GM21515 (cell line): ENCODE data around the gene TIGD1.

Source experiments
- ATAC-seq: cut with Tn5 transposase; IDR thresholded peaks from one replicate; pipeline ENCODE4 v1.9.1; 2021; ENCODE audit not compliant: unreplicated experiment

TIGD1 gene

GRCh38 chr2:232550354-232551249 is at the start of gene TIGD1, which contains the start of gene EIF4E2:
TIGD1 (minus strand) TSS chr2:232550557; CDS start chr2:232549882, 675 bp downstream.
EIF4E2 (plus strand) TSS chr2:232550689; CDS start chr2:232550725, 36 bp downstream.
- ATAC-seq: peak; percentile 92

DNA sequence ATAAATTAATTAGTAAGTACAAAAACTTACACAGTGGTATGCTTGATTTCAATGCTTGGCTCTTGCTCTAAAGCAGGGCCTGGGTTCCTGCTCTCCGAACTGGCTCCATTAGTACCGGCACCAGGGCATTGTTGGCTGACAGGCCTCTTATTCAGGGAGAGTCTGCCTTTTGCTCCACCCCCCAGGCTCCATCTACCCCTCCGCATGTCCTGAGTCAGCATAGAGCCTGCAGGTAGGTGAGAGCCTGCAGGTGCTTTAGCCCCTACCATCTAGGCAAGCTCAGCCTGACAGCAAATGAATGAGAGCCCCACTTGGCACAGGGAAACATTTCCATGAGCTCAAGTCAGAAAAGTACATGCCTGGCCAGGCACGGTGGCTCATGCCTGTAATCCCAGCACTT is 47.9 kb upstream of the TIGD1 start:
- no peak for ATAC-seq

GRCh38 chr2:232597362-232598079 is 47.2 kb upstream of the TIGD1 start:
- no peak for ATAC-seq

- no peak for ATAC-seq
These were observed 43.6 kb upstream of the TIGD1 start for GRCh38 chr2:232593982-232594381.

GRCh38 chr2:232592772-232593395 is 42.5 kb upstream of the TIGD1 start:
- ATAC-seq: no peak

- ATAC-seq: no peak
These were observed 38.6 kb upstream of the TIGD1 start for GRCh38 chr2:232588680-232589585.

DNA sequence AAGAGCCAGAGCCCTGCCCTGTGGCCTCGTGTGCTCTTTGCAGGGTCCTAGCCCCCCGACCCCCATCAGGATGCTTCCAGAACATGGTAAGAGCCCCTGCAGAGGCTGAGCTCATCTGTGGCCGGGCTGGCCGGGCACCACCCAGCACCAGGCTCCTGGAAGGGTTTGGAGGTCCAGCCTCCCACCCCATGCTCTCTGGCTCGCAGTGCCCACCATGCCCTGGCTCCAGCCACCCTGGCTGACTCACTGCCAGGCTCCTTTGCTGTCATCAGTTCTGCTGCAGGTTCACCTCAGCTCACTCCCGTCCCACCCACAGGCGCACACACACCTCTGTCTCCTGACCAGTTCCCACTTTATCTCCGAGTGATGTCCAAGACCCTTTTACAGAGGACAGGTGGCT is 37.7 kb upstream of the TIGD1 start:
- ATAC-seq: no peak

- ATAC-seq: no peak
These were observed 37.2 kb upstream of the TIGD1 start for GRCh38 chr2:232587512-232587911.

DNA sequence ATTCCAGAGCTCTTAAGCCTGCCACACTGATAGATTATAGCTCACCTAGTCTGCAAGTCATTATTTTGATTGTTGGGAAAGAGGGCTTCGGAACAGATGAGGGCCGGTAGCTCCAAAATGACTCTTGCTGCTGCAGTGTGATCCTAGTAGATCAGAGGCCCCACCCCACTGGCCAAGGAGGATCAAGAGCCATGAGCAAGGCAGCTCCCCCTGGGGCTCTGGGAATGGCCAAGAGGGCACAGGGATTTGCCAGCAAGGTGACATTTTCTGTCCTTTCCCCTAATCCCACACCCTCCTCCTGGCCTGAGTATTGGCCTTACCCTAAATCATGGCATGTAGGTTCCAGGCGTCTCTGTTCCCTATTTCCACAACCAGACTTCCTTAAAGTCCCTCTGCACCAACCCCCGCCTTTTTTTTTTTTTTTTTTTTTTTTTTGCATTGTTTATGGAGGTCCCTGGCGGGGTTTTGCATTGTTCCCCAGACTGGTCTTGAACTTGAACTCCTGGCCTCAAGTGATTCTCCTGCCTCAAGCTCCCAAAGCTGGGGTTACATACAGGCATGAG is 36.7 kb upstream of the TIGD1 start:
- no peak for ATAC-seq

- ATAC-seq: no peak
These were observed 33.9 kb upstream of the TIGD1 start for GRCh38 chr2:232584238-232584637.

- ATAC-seq: no peak
These were observed 31.4 kb upstream of the TIGD1 start for GRCh38 chr2:232581725-232582124.

GRCh38 chr2:232580648-232580981 is 30.3 kb upstream of the TIGD1 start:
- no peak for ATAC-seq

- ATAC-seq: no peak
These were observed 28.3 kb upstream of the TIGD1 start for GRCh38 chr2:232578626-232579025.

GRCh38 chr2:232577841-232578240 is 27.5 kb upstream of the TIGD1 start:
- no peak for ATAC-seq

DNA sequence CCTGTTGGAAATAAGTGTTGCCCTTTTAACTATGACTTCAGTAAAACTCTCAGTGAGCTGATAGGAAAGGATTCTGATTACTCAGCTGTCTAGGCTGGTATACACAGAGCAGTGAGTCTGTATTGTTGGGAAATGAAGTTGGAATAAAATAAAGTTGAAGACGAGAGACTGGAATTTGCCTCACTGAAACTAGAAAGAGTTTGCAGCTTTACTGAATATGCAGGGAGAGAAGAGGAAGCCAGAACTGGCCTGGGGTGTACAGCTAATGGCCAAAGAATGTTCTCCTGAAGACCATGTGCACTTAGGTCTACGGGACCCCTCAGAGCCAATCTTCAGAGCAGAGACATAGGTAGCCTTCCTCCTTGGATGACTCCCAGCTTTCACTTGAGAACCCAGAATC is 26.6 kb upstream of the TIGD1 start:
- no peak for ATAC-seq

- ATAC-seq: no peak
These were observed 25.0 kb upstream of the TIGD1 start for GRCh38 chr2:232575404-232575746.

- no peak for ATAC-seq
These were observed 24.5 kb upstream of the TIGD1 start for GRCh38 chr2:232574674-232575403.

GRCh38 chr2:232573771-232574435 is 23.5 kb upstream of the TIGD1 start:
- no peak for ATAC-seq

GRCh38 chr2:232573042-232573441 is 22.7 kb upstream of the TIGD1 start:
- ATAC-seq: no peak
